AG08396 (cell line): ENCODE measurements around the gene NHERF1.

Experiments used
- DNase-seq: peaks from one replicate; pipeline ENCODE4 v3.0.0; 2012; ENCODE audit warnings: low spot score, mixed read lengths

The NHERF1 gene

DNA sequence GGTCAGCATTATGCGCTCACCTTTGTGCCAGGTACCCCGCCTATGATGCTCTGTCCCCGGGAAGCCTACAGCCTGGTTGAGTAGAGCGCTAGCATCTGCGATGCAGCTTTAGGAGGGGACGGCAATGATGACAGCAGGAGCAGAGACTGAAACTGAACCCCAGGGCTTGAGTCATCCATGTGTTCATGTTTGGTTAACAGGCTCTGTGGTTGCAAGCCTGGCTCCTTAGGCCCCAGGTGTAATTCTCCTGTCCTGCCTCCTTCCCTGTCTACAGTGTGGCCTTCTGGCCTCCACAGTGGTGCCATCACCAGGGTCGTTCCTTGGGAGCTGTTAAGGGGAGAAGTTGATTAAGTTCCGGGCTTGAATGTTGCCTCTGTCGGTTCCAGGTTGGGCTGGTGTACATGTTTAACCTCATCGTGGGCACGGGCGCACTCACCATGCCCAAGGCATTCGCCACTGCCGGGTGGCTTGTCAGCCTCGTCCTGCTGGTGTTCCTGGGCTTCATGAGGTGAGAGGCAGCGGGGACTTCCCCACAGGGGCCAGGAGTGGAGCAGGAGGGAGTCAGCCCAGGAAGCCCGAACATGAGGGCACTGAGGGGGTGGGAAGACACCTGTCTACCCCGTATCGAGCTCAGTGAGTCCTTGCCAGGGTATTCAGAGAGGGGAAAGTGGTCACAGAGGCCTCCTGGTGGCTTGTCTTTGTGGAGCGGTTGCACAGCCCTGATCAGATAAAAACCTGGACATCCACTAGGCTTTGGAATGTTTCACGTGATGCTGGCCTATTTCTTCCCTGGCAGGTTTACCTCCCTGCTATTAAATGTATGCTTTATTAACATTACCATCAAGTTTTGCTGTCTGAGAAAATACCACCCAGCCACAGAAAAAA, 36.9 kb downstream of the NHERF1 start:
- DNase-seq: no peak

DNA sequence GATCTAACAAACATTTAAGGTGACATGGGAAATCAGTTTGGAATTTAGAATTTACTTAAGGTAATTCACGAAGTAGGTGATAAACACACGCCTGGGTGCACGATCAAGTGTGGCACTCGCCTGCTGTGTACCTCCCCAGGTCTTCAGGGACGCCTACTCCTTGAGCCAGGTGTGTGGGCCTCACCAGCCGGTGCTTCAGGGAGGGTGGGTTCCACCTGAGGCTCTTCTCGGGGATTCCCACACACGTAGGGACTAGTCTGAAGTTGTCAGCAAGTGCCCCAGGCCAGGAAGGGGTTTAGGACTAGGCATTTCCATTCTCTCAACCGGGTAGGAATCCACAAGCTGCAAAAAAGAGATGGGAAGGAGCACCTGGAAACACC, 37.5 kb downstream of the NHERF1 start:
- DNase-seq: no peak

DNA sequence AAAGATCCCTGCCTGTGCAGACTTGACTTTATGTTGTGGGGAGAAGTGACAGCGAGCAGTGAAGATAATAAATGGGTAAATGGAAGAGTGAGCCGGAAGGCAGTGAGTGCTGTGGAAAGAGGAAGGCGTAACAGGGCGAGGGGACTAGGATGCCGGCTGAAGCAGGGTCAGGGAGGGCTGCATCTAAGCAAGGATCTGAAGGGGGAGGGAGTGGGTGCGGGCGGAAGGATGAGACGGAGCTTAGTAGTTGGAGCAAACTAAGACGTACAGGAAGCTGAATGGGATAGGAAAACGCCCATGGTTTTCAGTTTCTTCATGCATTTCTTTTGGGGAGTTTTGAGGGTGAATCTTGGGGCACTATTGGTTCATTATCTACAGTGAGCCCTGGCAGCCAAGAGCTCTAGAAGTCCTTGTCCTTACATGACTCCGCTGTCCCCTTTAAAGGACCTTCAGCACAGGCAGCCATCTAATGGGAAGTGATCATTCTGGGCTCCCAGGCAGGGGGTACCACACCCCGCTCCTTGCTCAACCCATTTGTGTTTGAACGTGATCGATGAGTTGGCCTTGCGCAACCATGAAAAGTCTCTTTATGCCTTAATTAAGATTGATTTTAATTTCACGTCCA, 38.1 kb downstream of the NHERF1 start:
- no peak for DNase-seq

DNA sequence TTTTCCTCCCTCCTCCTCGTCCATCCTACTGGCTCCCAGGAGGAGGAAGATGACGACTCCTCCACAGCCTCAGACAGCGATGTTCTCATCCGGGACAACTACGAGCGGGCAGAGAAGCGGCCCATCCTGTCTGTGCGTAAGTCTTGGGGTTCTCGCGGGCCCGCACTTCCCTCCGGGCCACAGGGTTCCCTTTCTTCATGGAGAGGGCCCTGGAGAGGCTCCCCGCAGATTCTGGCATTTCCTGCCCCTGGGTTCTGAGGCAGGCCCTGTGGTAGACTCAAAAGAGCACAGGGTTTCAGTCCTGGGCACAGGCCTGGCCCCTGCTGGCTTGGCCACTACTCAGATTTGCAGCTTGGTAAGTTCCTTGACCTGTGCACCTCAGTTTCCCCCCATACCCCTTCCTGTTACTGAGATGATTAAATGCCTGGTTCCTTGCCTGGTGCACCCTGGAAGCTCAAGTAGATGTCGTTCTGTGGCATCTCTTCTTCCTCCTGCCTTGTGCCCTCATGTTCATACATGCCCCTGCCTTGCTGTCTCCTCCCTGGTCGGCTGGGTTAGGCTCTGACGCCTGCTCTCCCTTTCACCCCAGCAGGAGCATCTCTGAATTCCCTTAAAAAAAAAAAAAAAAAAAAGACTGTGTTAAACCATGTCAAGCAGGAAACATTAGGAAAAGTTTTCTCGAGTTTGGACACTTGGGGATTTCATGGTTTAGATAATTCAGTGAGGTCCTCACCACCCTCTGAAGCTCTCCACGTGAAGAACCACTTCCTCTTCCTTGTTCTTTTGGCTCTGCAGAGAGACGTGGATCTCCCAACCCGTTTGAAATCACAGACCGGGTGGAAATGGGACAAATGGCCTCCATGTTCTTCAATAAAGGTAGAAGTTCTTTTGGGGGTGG, 42.0 kb downstream of the NHERF1 start:
- DNase-seq: no peak

DNA sequence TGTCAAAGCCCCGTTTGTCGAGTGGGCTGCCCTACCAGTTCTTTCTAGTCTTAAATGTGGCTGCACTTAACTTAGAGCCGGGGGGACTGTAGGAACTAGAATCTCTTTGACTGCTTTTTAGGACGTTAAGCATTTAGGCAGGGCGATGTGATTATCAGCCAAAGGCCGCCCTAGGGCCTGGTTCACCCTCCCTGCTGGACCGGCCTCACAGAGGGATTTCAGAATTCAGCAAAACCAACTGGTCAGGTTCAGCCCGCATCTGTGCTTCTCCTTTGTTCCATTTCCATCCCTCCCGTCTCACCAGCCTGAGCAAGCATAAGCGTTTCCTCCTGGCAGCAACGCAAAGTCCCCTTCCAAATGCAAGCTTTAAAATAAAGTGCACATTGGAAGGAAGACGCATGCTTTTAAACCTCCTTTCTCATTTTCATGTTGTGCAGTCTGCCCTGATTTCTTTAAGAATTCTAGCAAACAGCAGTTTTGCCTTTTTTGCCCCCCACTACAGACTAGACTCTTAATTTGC, 44.2 kb downstream of the NHERF1 start:
- no peak for DNase-seq

DNA sequence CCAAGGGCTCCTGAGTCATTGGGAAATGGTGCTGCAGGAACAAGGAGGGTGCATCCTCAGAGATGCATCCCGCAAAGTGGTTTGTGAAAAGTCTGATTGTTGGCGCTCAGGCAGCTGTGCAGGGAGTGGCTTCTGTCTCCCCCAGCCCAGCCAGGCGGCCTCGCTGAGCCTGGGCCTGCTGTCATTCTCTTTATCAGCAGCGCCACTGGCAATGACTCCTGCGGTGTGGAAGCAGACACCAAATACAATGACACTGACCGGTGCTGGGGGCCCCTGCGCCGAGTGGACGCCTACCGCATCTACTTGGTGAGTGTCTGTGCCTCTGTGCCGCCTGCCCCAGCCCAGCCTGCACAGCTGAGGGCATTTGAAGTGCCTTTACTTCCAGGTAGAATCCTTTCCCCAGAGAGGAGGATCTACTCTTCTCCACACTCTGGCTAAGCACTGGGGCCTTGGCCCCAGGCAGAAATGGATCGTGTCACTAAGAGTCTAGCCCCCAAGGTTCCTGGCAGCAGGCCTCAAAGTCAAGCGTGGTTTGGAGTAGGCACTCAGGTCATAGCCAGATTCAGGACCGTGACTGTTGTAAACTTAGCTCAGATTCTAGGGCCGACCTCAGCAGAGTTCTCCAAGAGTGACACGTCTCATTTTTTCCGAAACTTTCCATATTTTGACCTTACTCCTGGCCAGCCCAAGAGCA, 47.0 kb downstream of the NHERF1 start:
- DNase-seq: no peak

DNA sequence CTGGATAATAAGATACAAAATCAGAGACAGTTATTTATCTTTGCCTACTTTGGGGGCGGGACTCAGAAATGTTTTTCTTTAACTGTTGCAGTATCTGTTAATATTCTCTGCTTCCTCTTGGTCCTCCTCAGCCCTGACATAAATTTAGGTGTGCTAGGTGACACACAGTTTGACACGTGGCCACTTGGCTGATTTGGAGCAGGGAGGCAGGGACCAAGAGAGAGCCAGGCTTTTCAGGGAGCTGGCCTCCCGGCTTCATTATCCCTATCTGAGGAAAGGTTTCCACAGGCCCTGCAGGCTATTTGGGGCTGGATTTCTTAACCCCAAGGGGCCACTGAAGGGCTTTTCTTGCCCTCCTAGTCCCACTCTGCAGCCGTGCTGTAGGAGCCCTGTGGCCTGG, 47.8 kb downstream of the NHERF1 start:
- DNase-seq: no peak

DNA sequence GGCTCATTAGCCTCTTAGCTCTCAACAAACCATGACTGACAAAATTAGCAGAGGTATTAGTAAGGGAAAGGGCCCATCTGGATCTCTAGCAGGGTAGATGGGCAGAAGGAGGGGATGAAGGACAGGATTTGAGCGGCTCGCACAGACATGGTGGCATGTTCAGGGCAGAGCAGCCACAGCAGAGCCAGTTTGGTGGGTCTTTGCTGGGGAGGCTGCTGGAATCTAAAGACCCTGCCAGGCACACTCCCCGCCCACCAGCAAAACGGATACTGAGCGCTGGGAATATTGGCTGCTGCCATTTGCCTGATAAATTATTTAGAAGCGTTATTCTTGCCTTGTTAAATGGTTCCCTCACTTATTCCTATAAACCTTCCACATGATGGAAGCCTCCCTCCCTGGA, 48.4 kb downstream of the NHERF1 start:
- no peak for DNase-seq

DNA sequence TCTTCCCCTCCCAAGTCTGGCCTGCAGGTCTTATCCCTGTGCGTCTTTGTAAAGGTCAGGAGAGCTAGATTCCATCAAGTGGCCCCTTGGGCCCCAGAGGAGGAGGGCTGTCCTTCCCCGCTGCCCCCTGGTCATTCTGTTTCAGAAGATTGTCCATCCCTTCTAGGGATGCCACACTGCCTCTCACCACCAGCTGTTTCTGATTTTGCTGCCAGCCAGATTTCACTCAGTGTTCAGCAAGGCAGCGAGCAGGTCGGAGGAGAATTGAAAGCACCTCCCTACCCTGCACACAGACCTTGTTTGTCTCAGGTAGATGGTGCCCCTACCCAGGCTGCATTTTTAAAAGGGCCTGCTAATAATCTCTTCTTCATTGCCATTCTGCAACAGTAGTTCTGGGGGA, 49.4 kb downstream of the NHERF1 start:
- no peak for DNase-seq

DNA sequence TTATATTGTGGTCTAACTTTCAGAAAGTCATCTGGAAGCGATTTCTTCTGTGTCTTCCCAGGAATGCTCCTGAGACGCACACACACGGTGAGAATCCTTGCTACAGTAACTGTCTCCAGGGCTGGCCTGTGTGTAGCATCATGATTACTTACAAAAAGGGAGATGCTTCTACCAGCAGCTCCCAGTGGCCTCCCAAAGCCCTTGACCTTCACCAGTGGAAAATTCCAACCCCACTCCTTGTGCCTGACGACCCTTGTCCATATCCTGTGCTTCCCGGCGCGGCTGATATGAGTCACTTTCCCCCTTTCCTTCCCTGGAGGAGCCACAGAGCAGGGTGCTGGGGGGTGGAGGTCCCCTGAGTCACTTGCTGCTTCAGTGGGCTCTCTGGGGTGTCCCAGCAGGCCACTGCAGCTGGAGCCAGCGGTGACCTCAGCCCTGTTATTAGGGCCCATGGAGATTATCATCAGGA, 49.8 kb downstream of the NHERF1 start:
- DNase-seq: no peak

DNA sequence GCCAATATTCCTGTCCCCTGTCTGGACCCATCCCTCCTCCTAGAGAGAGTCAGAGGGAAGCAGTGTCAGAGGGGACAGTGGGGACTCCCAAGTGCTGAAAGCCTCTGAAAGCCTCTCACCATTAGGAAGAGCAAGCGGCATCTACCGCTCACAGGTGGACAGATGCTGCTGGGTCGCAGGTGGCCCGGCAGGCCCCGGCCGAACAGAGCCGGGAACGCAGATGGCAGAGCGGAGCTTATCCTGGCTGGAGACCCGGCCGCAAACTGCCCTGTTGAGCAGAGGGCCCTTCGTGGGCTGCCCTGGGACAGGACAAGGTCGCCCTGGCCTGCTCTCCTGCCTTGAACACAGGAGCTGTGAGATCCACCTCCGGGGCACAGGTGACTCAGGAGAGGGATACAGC, 50.7 kb downstream of the NHERF1 start:
- DNase-seq: no peak

DNA sequence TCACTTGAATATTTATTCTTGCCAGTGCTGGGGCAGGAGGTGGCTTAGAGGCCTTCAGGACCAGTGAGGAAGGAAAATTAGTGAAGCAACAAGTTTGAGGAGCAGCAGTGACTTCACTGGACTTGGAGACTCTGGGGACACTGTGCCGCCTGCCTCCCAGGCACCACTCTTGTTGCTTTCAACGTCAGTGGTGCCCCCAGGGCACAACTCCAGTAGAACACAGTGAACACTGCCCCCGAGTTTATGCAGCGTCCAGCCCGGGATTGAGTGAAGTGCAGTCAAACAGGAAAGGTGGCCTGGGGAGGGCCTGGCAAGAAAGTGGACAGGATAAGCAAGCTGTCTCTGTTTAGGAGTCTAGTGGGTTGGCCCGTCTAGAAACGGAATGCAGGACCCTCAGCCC, 52.1 kb downstream of the NHERF1 start:
- DNase-seq: no peak

DNA sequence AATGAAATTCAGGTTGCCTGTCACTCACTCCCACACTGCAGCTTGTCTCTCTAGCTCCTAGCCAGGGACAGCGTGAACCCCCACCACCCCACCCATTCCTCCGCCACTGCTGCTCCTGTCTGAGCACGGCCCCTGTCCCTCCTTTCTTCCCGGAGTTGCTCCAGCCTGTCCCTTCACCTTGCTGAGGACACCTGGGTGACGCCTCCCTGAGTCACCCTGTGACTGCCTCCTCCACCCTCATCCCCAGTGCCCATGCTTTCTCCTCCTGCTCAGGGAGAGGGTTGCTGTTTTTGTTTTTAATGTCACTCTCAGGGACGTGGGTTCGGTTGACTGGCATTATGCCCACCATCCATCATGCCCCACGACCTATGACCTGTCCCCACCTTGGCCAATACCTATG, 53.5 kb downstream of the NHERF1 start:
- DNase-seq: no peak

DNA sequence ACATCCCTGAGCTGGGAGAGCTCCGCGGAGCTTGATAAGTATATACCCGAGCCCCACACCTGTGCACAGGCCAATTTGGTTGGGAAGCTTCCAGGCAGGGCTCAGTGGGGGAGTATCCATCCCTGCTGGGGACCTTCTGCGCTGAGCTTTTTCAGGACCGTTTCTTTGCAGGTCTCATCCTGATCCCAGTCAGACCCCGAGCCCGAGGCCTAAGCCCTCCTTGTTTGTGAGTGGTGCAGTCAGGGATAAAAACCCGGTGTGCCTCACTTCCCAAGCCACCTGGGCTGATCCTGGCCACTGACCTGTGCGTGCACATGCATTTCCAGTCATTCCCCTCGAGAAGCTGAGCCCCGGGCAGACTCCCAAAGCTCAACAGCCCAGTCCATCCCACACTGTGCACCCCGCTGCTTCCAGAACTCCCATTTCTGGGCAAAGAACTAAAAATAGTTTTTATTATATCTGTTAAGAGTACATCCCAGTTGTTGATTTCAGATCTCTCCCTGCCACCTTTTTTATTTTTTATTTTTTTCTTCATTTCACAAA, 55.0 kb downstream of the NHERF1 start:
- no peak for DNase-seq

DNA sequence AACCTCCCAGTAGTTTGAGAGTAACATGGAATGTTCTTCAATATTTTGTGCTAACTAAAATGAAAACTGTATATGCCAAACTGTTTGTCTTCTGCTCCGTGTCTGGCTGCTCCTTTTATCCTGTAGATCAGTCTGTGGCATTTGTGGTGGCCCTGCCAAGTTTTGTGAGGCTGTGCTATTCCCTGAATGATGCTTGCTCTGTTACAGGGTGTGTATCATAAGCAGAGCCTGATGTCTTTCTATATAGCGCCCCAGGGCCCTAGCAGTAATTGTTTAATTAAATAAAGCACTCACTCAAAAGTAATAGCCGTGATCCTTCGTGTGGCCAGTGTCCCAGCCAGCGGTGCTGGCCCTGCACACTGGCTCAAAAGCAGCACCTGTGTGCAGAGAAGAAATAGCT, 55.5 kb downstream of the NHERF1 start:
- DNase-seq: no peak

DNA sequence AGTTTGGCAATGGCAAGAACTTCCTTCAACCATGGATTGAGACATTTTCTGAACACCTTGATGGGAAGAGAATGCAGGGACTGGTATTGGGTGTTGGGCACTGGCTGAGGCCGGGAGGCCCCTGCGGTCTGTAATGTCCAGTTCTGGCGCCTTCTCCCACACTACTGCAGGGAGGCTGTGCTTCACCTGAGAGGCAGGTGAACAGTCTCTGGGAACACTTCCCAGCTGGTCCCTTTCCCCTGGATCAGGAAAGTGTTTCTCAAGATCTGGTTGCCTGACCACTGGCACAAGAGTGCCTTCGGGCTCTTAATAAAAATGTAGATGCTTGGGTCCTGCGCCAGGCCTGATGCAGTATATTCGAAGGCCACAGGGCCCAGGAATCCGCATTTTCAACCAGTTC, 56.3 kb downstream of the NHERF1 start:
- DNase-seq: no peak

DNA sequence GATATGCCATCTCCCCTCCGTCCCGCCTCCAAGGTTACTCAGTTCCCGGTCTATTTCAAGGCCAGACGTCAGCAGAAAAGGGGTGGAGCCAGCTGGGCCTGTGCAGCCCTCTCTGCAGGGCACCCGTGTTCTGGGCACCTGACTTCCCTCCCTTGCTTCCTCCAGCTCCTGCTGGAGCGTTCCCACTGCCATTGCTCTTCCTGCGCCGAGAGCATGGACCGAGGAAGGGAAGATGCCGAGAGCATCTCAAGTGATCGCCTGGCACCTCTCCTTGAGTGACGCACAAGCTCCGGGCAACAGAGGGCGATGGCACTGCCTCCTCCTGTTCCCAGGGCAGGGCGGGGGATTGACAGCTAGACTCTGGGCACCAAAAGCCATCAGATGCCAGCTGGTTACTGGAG, 57.2 kb downstream of the NHERF1 start:
- no peak for DNase-seq

DNA sequence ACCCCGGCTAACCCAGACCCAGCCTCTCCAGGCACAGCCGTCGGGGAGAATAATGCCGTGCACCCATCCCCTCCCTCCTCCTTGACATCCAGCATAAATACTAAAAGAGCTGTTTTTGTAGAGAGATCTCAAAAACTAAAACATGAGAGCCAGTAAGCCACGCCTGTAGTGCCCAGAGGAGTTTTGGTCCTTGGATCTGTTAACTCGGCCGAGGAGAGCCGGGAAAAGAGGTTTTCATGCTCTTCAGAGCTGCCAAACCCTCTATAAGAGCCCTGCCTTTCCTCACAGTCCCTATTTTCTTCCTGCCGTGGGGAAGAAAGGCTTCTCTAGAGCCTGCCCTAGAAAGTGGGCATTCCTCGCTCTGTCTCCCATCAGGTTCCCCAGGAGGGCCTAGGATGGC, 57.9 kb downstream of the NHERF1 start:
- no peak for DNase-seq

DNA sequence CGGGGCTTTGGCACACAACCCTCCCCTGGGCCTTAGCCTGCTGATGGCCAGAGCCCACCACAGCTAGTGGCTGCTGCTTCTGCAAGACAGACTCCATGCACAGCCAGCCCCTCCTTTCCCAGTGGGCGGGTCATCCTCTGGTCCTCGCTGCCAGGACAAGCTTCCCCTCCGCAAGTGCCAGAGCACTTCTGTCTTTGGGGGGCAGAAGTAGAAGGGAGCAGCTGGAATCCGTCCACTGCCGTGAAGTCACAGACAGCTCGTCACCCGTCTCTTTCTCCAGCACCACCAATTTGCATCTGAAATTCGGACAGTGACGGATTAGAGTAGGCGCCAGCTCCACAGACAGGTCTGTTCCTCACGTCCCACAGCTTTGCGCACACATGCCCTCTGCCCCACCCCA, 59.0 kb downstream of the NHERF1 start:
- DNase-seq: no peak

DNA sequence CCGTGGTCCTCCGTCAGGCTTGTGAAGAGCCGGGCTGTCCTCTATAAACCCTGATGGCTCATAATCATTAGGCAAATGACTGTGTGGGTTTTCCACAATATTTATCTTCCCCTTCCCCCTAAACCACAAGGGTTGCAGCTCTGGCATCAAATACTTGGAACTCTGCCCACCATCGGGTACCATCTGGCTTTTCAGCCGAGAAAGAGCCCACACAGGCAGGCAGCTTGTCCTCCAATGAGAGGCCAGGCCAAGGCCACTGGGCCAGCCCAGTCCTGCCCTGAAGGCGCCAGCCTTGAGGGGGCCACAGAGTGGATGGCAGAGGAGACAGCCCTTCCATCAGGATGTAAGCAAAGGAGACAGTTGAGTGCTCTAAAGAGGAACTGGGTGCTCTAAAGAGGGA, 59.5 kb downstream of the NHERF1 start:
- no peak for DNase-seq

DNA sequence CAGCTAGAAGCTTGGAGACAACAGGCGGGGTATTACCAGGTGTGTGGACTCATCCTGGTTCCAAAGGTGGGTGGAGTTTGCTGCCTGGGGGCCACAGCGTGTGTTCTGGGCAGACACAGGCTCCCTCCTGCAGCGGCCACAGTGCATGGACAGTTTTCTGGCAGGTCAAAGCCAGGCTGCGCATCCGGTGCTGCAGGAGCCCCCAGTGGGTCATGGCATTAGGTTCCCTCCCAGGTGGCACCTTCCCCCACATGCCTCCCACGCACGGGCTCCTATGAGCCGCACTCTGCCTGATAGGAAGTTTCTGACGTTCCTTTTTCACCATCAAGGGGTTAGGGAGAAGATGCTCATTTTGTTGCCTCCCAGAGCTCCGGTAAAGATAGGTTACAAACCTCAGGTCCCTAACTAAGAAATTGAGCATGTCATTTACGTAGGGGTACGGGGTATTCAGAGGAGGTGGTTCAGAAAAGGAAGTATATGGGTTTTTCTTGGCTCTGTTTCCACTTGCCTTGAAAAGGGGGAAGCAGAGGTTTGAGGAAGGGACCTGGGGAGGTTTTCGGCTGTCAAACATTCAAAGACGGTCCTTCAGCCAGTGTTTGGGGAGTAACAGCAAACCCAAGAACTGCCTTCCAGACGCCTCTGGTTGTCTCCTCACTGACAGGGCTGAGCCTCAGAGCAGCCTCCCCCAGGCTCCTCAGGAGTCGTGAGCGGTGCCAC, 60.4 kb downstream of the NHERF1 start:
- DNase-seq: no peak
